HG02798 (cell line): ENCODE results near the gene PRIM2.
"Not testable (repeated sequence)": the region's sequence is repeated elsewhere in the genome, so short reads cannot be mapped to it uniquely, and the experiment has no call there.

Experiments
- ATAC-seq: cut with Tn5 transposase; IDR thresholded peaks from one replicate; pipeline ENCODE4 v1.9.1; 2021; ENCODE audit warnings: mild to moderate bottlenecking; ENCODE audit not compliant: unreplicated experiment, poor library complexity

The PRIM2 gene, protein sequence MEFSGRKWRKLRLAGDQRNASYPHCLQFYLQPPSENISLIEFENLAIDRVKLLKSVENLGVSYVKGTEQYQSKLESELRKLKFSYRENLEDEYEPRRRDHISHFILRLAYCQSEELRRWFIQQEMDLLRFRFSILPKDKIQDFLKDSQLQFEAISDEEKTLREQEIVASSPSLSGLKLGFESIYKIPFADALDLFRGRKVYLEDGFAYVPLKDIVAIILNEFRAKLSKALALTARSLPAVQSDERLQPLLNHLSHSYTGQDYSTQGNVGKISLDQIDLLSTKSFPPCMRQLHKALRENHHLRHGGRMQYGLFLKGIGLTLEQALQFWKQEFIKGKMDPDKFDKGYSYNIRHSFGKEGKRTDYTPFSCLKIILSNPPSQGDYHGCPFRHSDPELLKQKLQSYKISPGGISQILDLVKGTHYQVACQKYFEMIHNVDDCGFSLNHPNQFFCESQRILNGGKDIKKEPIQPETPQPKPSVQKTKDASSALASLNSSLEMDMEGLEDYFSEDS

GRCh38 chr6:57317060-57317943, at the start of gene PRIM2:
PRIM2 (plus strand) TSS chr6:57317630; CDS start chr6:57318446, 816 bp downstream.
- ATAC-seq = peak; percentile 92

- no peak for ATAC-seq
Measured at GRCh38 chr6:57268294-57268640, 49.2 kb upstream of the PRIM2 start.

- ATAC-seq = not testable (repeated sequence)
Measured at GRCh38 chr6:57274113-57274824, 43.2 kb upstream of the PRIM2 start.

- ATAC-seq = no peak
Measured at GRCh38 chr6:57275384-57275783, 42.0 kb upstream of the PRIM2 start.

GRCh38 chr6:57276946-57277345, 40.5 kb upstream of the PRIM2 start:
- no peak for ATAC-seq

DNA sequence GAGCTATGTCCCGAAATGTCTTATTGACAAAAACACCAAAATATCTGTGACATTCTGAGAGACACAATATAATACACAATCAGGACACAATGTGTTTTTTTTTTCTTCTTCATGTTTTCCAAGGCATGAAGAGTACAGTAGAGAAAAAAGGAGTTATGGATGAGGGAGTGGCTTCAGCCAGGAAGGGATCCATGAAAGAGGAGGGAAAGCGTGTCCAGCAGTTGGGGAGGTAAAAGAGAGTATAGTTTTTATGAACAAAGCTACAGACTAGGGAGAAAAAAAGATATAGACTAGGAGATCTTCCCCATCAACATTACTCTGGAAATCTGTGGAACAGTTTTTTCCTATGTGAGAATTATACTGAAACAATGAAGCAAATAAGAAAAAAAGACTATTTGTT, 38.9 kb upstream of the PRIM2 start:
- no peak for ATAC-seq

DNA sequence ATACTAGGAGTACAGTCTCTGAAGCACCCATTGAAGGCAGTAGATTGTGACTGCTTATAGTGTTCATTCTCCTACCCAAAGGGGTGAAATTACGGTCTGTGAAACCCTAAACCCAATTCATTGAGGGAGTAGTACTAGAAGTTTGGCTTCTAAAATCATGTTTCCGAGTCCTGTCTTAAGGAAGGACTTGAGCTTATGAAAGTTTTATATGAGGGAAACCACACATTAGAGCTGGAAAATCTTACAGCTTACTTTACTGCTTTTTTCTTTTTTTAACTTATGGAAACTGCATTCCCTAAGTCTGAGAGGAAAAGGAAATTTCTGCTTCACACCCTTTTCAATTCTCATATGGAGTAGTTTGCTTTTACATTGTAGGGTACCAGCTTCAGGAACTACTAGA, 38.4 kb upstream of the PRIM2 start:
- ATAC-seq = no peak

GRCh38 chr6:57283106-57283505, 34.3 kb upstream of the PRIM2 start:
- no peak for ATAC-seq

DNA sequence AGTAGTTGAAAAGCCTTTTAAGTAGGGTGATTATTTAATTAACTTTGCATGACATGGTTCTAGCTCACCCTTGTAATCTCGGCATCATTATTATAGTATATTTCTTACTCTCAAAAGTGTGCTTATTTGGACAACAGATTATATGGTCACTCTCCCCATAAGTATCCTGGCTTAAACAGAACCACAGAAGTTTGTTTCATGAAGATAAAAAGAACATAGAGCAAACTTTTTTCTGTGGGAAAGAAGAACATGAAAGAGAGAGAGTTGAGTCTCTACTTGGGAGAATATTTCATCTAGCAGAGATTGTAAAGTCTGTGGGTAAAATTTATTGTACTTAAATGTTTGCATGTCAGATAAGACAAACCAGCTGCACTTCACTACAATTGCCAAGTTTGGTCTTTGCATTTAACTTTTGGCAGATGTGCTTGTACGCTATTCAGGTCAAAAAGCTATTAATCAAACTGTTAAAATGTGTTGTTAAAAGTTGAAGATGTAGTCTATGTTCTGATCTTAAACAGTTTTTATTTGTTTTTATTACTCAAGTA, 33.4 kb upstream of the PRIM2 start:
- ATAC-seq = no peak

DNA sequence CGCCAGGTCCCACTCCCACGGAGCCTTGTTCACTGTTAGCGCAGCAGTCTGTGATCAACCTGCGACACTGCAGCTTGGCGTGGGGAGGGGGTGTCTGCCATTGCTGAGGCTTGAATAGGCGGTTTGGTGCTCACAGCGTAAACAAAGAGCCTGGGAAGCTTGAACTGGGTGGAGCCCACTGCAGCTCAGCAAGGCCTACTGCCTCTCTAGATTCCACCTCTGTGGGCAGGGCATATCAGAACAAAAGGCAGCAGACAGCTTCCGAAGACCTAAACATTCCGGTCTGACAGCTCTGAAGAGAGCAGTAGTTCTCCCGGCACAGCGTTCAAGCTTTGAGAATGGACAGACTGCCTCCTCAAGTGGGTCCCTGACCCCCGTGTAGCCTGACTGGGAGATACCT, 29.3 kb upstream of the PRIM2 start:
- not testable (repeated sequence) for ATAC-seq

DNA sequence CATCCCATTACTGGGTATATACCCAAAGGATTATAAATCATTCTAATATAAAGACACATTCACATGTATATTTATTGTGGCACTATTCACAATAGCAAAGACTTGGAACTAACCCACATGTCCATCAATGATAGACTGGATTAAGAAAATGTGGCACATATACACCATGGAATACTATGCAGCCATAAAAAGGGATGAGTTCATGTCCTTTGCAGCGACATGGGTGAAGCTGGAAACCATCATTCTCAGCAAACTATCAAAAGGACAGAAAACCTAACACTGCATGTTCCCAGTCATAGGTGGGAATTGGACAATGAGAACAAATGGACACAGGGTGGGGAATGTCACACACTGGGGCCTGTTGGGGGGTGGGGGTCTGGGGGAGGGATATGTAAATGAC, 24.0 kb upstream of the PRIM2 start:
- not testable (repeated sequence) for ATAC-seq

GRCh38 chr6:57294862-57295445, 22.5 kb upstream of the PRIM2 start:
- no peak for ATAC-seq

- ATAC-seq = no peak
Measured at GRCh38 chr6:57297505-57297904, 19.9 kb upstream of the PRIM2 start.

- ATAC-seq = no peak
Measured at GRCh38 chr6:57298741-57299140, 18.7 kb upstream of the PRIM2 start.

GRCh38 chr6:57301757-57302156, 15.7 kb upstream of the PRIM2 start:
- ATAC-seq = no peak

GRCh38 chr6:57302477-57302876, 15.0 kb upstream of the PRIM2 start:
- ATAC-seq = no peak

DNA sequence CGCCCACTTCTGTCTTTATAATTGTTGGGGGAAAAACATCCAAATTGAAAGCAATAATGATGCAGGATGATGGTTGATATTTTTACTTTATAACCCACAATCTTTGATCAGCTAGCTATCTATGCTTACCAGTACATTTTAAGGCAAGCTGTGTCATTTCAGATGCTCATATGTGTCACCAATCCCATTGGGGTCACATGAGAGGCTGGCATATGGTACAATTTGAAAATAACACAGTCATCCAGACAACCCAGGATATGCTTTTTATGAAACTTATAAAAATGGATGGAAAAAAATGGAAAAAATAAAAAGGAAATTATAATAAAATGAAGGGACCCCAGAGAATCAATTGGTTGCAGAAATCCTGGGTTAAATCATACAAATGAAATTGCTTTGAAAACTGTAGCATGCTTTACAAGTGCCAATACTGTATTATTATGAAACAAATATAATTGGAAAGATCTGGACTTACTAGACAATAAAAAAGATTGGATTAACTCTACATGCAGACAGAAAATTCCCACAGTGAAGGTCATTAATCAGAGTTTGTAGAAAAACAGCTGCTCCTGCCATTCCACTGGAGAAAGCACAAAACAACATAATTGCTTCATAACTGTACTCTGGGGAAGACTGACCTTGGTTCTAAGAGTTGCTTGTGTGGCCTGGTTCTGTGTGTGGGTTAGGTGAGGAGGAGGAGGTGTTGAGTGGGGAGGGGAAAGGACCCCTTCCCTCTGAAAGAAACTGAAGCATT, 13.3 kb upstream of the PRIM2 start:
- ATAC-seq = no peak

GRCh38 chr6:57305107-57305506, 12.3 kb upstream of the PRIM2 start:
- ATAC-seq = no peak

GRCh38 chr6:57305761-57306160, 11.7 kb upstream of the PRIM2 start:
- no peak for ATAC-seq
